Adrenal gland (tissue), 12 donors: ENCODE results near the gene TPBGL. TPM values are rescaled to one million over a fixed set of nuclear protein-coding genes. Genes with fewer than 3 reads are reported as not detected.

Source experiments
- DNase-seq, 7 donors: peaks; one replicate each; pipeline ENCODE4 v3.0.0-alpha.2; 2019 to 2020
- H3K27ac ChIP-seq, 5 donors: fragments of 200-600 bp; sonication (generic) in 4 of 5; 1 replicate in 3 of 5; 2 replicates in 2 of 5; pipeline versions ENCODE4 v1.5.1 to v1.8.0; 2016 to 2020; ENCODE audit warnings: mild to moderate bottlenecking in 1 of 5
- H3K27me3 ChIP-seq: fragments of 200-600 bp; 2 replicates; pipeline ENCODE4 v1.8.0; 2021
- H3K36me3 ChIP-seq, 2 donors: fragments of 200-600 bp; replicated peaks in 1 of 2; 1 replicate in 1 of 2; 2 replicates in 1 of 2; pipeline versions ENCODE4 v1.5.1 to v1.8.0; 2018 to 2022
- H3K4me1 ChIP-seq, 2 donors: fragments of 200-600 bp; replicated peaks in 1 of 2; 1 replicate in 1 of 2; 2 replicates in 1 of 2; pipeline versions ENCODE4 v1.5.1 to v1.8.0; 2018 to 2021
- H3K4me3 ChIP-seq, 4 donors: fragments of 200-600 bp; sonication (generic) in 3 of 4; one replicate each; pipeline ENCODE4 v1.5.1; 2016 to 2018
- H3K9me3 ChIP-seq, 3 donors: fragments of 200-600 bp; sonication (generic) in 1 of 3; replicated peaks in 1 of 3; 1 replicate in 2 of 3; 2 replicates in 1 of 3; pipeline versions ENCODE4 v1.5.1 to v1.8.0; 2016 to 2021
- POLR2A ChIP-seq, 2 donors: fragments of 450-650 bp; IDR thresholded peaks; one replicate each; pipeline ENCODE4 v1.6.1; 2017; ENCODE audit warnings: antibody characterized with exemption in 2 of 2, mild to moderate bottlenecking in 2 of 2, moderate library complexity in 1 of 2
- WGBS, 4 donors: extraction: QIAGEN DNeasy Blood & Tissue Kit in 2 of 4; methylation state at CpG; one replicate each; pipeline versions ENCODE4 v1.1.5 to v1.1.7; 2013 to 2017; 5-methylcytosine and 5-hydroxymethylcytosine counted together
- intact Hi-C, 2 donors: fragments of 100-400 bp; cut with DNase I; formaldehyde crosslinking; loops; one replicate each; pipeline versions ENCODE4 v1.14.1 to v1.15.0; 2022 to 2023
- polyA plus RNA-seq, 3 donors: library from polyadenylated mRNA; stranded (reverse); fragments of 200-250 nt in 2 of 3; fragments of 350-450 nt in 1 of 3; fragmentation: Illumina TruSeq in 1 of 3; extraction: RNeasy Lipid Tissue Mini Kit (QIAGEN cat#74804) in 1 of 3; gene quantifications; one replicate each; pipeline ENCODE4 v1.2.3, GENCODE V29; 2013 to 2014
- total RNA-seq, 9 donors: library from RNA; depleted of rRNA in 4 of 9; stranded (reverse); fragments of >200 nt in 4 of 9; fragments of 120-200 nt in 1 of 9; fragmentation: NEBNext Ultra II Directional in 1 of 9; extraction: Animal tissue kit (Norgen Biotek cat#: 25700) in 1 of 9; gene quantifications; one replicate each; pipeline versions ENCODE4 v1.1.0 to v1.2.4, GENCODE V29; 2013 to 2023
- TF ChIP-seq, protein P1 (sequence below), 6 experiments: fragments of 450-650 bp in 4 of 6; fragments of 200-600 bp in 2 of 6; sonication (generic) in 1 of 6; IDR thresholded peaks; 1 replicate in 5 of 6; 2 replicates in 1 of 6; pipeline versions ENCODE4 v1.5.1 to v1.8.0; 2016 to 2021; ENCODE audit warnings: antibody characterized with exemption in 6 of 6, mild to moderate bottlenecking in 2 of 6, moderate library complexity in 1 of 6
- donor health status: healthy with polysubstance abuse.
- donor health status: Bipolar disorder and iron deficiency.
- donor health status: DM: yes; HTN: yes; CAD: no.
- donor health status: DM: no; HTN: no; CAD: no.
- donor health status: DM: no; HTN: no; CAD: no.
- donor health status: DM: yes; HTN: yes; CAD: no.

TPBGL gene
- total and polyA plus RNA-seq, 12 donors: 0.11 to 4.3 (median 1.4) TPM

DNA sequence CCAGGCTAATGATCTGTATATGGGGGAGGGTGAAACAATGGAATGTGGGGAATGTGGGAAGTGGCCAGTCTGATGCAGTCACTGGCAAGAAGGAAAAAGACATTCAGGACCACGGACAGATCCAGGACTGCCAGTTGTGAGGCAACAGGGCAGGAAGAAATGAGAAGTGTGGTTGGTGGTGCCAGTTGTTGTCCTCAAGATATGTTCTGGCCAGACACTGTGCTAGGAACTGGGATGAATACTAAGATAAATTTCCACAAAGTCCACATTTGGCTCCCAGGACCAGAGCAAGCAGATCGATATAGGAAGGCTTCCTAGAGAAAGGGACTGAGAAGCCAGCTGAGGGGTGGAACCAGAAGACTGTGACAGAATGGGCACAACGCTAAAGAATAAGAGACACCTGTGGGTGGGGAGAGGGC lies 6.8 kb upstream of the TPBGL start:
- intact Hi-C loops: no loop called here
- WGBS, 4 donors: 48 to 55% (median 52%) methylated on average over 3 of the region's 3 CpGs
- DNase-seq: peak; percentile 27 to 50 (median 47)
- no peak overlapping the region for H3K27ac ChIP-seq
- no peaks in the 10 kb centered on the region for H3K27me3 ChIP-seq
- H3K4me3 ChIP-seq: no peak overlapping the region
- H3K36me3 ChIP-seq: no peaks in the 10 kb centered on the region
- H3K9me3 ChIP-seq: no peaks in the 10 kb centered on the region
- TF ChIP-seq POLR2A (IDR thresholded peaks at IDR 0.05): no peak
- TF ChIP-seq, protein P1, sequence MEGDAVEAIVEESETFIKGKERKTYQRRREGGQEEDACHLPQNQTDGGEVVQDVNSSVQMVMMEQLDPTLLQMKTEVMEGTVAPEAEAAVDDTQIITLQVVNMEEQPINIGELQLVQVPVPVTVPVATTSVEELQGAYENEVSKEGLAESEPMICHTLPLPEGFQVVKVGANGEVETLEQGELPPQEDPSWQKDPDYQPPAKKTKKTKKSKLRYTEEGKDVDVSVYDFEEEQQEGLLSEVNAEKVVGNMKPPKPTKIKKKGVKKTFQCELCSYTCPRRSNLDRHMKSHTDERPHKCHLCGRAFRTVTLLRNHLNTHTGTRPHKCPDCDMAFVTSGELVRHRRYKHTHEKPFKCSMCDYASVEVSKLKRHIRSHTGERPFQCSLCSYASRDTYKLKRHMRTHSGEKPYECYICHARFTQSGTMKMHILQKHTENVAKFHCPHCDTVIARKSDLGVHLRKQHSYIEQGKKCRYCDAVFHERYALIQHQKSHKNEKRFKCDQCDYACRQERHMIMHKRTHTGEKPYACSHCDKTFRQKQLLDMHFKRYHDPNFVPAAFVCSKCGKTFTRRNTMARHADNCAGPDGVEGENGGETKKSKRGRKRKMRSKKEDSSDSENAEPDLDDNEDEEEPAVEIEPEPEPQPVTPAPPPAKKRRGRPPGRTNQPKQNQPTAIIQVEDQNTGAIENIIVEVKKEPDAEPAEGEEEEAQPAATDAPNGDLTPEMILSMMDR (IDR thresholded peaks at IDR 0.05): no peak
- H3K4me1 ChIP-seq: no peaks in the 10 kb centered on the region

DNA sequence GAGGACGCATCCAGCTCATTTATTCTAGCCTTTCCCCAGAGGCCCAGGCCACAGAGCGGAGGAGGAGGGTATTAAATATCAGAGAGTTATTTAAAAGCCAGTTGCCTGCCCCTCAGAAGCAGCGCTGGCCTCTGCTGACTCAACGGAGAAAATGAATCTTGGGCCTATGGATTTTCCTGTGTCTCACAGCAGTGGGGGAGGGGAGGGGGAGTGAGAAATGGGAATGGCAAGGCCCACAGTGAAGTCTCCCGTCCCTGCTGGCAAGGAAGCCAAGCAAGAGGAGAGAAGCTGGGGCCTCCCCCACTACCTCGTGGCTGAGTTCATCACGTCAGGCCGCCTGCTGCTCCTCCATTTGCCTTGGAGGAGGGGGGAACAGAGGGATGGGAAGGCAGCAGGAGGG lies 4.5 kb upstream of the TPBGL start:
- 60 to 73% (median 64%) methylated on average over 5 to 8 of the region's 8 CpGs for WGBS, 4 donors
- no peaks in the 10 kb centered on the region for H3K36me3 ChIP-seq
- no peak for TF ChIP-seq POLR2A (IDR thresholded peaks at IDR 0.05)
- TF ChIP-seq, protein P1 (IDR thresholded peaks at IDR 0.05): no peak
- no peaks in the 10 kb centered on the region for H3K9me3 ChIP-seq
- H3K27me3 ChIP-seq: no peaks in the 10 kb centered on the region
- intact Hi-C loops: no loop called here
- no peak overlapping the region for H3K27ac ChIP-seq
- no peak overlapping the region for H3K4me3 ChIP-seq
- peaks cover 0 to 9% of the 10 kb centered on the region in 2 donors for H3K4me1 ChIP-seq
- peak in 1 of 7 donors; percentile 41 for DNase-seq

DNA sequence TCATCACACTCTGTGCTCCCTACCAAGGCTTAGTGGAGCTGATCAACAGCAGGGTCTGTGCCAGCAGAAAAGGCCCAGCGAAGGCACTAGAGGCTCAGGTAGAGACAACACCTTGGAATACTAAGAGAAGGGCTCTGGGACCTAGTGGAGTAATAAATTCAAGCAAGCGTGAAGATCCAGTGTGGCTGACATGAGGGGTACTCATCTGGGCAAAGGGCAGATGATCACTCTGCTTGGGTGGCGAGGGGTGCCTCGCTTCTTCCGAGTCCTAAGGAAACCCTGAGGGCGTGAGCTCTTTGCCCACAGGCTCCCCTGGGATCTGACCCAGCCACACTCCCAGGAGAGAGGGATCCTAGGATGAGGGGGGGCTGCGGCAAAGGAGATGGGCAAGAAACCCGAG lies 3.5 kb upstream of the TPBGL start:
- Histone ChIP-seq H3K4me1 (peaks cover 0 to 9% of the 10 kb centered on the region in 2 donors), H3K27ac (no peak overlapping the region), H3K27me3 (no peaks in the 10 kb centered on the region), H3K4me3 (no peak overlapping the region), H3K9me3 (no peaks in the 10 kb centered on the region), H3K36me3 (no peaks in the 10 kb centered on the region)
- WGBS, 4 donors: 86 to 88% (median 88%) methylated on average over 7 to 8 of the region's 8 CpGs
- TF ChIP-seq, protein P1 (IDR thresholded peaks at IDR 0.05): no peak
- TF ChIP-seq POLR2A (IDR thresholded peaks at IDR 0.05): no peak
- DNase-seq: peak in 1 of 7 donors; percentile 43
- intact Hi-C loops: no loop called here

DNA sequence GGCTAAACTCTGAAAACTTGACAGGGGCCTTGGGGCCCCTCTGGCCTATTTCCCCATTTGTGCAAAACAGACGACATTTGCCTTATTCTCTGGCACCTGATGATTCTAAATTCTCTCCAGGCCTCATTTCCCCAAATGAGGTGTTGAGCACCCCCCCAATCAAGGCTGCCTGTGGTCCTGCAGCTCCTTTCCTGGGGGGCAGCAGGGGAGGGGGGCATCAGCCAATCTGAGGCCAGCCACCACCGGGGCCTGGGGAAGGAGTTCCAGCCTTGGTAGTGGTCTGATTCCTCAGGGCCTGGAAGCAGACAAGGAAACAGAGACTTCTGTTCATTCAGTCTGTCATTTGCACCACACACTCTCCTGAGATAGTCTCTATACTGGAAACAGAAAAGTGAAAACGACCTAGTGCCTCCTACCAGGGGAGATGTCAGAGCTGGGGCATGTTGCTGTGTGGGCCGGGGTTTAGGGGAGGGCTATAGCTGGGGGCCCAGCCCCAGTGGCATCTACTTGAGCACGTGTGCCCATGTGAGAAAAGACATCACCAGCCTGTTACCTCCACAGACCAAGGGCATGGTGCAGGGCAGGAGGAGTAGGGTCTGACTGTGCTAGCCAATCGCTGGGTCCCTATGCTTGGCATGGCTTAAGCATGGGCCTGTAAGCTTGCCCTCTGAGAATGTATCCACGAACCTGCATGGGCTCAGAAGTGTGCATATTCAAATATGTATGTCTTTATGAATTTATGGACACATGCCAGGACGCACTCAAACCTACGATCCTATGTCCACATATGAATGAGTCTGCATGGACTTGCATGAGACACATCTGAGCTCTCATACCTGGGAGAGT lies 1.8 kb upstream of the TPBGL start:
- TF ChIP-seq, protein P1 (IDR thresholded peaks at IDR 0.05): no peak
- DNase-seq: peak in 1 of 7 donors; percentile 43
- no peaks in the 10 kb centered on the region for H3K36me3 ChIP-seq
- no peaks in the 10 kb centered on the region for H3K9me3 ChIP-seq
- 81 to 89% (median 85%) methylated on average over 9 of the region's 9 CpGs for WGBS, 4 donors
- no peaks in the 10 kb centered on the region for H3K27me3 ChIP-seq
- H3K27ac ChIP-seq: no peak overlapping the region
- no peak overlapping the region for H3K4me3 ChIP-seq
- H3K4me1 ChIP-seq: peaks cover 0 to 9% of the 10 kb centered on the region in 2 donors
- intact Hi-C loops: no loop called here
